ENCODE measurements around the gene RTF1.

Gene RTF1

GRCh38 chr15:41502795-41503668 lies 86.1 kb downstream of the RTF1 start:
- TF ChIP-seq GATA3 (IDR thresholded peaks at IDR 0.05; ENCODE audit: low read depth, low read length) (no peak), GATA2 (IDR thresholded peaks at IDR 0.05; ENCODE audit: low read depth, low read length) (no peak)

GRCh38 chr15:41503669-41504010 lies 86.7 kb downstream of the RTF1 start:
- no peak for TF ChIP-seq GATA3 (IDR thresholded peaks at IDR 0.05; ENCODE audit: low read depth, low read length)
- TF ChIP-seq GATA2 (IDR thresholded peaks at IDR 0.05; ENCODE audit: low read depth, low read length) = no peak

- TF ChIP-seq GATA2 (IDR thresholded peaks at IDR 0.05; ENCODE audit: low read depth, low read length) (no peak), GATA3 (IDR thresholded peaks at IDR 0.05; ENCODE audit: low read depth, low read length) (no peak)
These were observed 88.0 kb downstream of the RTF1 start for GRCh38 chr15:41504751-41505492.

- no peak for TF ChIP-seq GATA2 (IDR thresholded peaks at IDR 0.05; ENCODE audit: low read depth, low read length)
- no peak for TF ChIP-seq GATA3 (IDR thresholded peaks at IDR 0.05; ENCODE audit: low read depth, low read length)
These were observed 88.9 kb downstream of the RTF1 start for GRCh38 chr15:41505776-41506175.

GRCh38 chr15:41506796-41507341 lies 90.0 kb downstream of the RTF1 start:
- no peak for TF ChIP-seq GATA2 (IDR thresholded peaks at IDR 0.05; ENCODE audit: low read depth, low read length)
- TF ChIP-seq GATA3 (IDR thresholded peaks at IDR 0.05; ENCODE audit: low read depth, low read length) = no peak

- TF ChIP-seq GATA2 (IDR thresholded peaks at IDR 0.05; ENCODE audit: low read depth, low read length) (no peak), GATA3 (IDR thresholded peaks at IDR 0.05; ENCODE audit: low read depth, low read length) (no peak)
These were observed 91.0 kb downstream of the RTF1 start for GRCh38 chr15:41507820-41508290.

GRCh38 chr15:41510728-41511127 lies 93.8 kb downstream of the RTF1 start:
- no peak for TF ChIP-seq GATA3 (IDR thresholded peaks at IDR 0.05; ENCODE audit: low read depth, low read length)

- TF ChIP-seq GATA3 (IDR thresholded peaks at IDR 0.05; ENCODE audit: low read depth, low read length) (no peak), GATA2 (IDR thresholded peaks at IDR 0.05; ENCODE audit: low read depth, low read length) (no peak)
These were observed 94.5 kb downstream of the RTF1 start for GRCh38 chr15:41511331-41511898.

- TF ChIP-seq GATA2 (IDR thresholded peaks at IDR 0.05; ENCODE audit: low read depth, low read length) (no peak), GATA3 (IDR thresholded peaks at IDR 0.05; ENCODE audit: low read depth, low read length) (no peak)
These were observed 95.0 kb downstream of the RTF1 start for GRCh38 chr15:41511899-41512369.

GRCh38 chr15:41512512-41512939 lies 95.6 kb downstream of the RTF1 start:
- TF ChIP-seq GATA2 (IDR thresholded peaks at IDR 0.05; ENCODE audit: low read depth, low read length) (no peak), GATA3 (IDR thresholded peaks at IDR 0.05; ENCODE audit: low read depth, low read length) (no peak)

- TF ChIP-seq GATA2 (IDR thresholded peaks at IDR 0.05; ENCODE audit: low read depth, low read length) (no peak), GATA3 (IDR thresholded peaks at IDR 0.05; ENCODE audit: low read depth, low read length) (no peak)
These were observed 96.1 kb downstream of the RTF1 start for GRCh38 chr15:41512940-41513505.

GRCh38 chr15:41513506-41514227 lies 96.8 kb downstream of the RTF1 start, which contains the start of gene LTK:
TSS of gene LTK (minus strand) at chr15:41513827. CDS start at chr15:41513709, 118 bp downstream.
- TF ChIP-seq GATA2 (IDR thresholded peaks at IDR 0.05; ENCODE audit: low read depth, low read length) = no peak
- TF ChIP-seq GATA3 (IDR thresholded peaks at IDR 0.05; ENCODE audit: low read depth, low read length) = no peak

- no peak for TF ChIP-seq GATA2 (IDR thresholded peaks at IDR 0.05; ENCODE audit: low read depth, low read length)
- TF ChIP-seq GATA3 (IDR thresholded peaks at IDR 0.05; ENCODE audit: low read depth, low read length) = no peak
These were observed 101.1 kb downstream of the RTF1 start for GRCh38 chr15:41517895-41518449.

All from SH-SY5Y (cell line).